Measurements from ENCODE around the gene CNN2.

The CNN2 gene

GRCh38 chr19:1026783-1027649, 608 bp downstream of the CNN2 start:
- DNase-seq (ENCODE audit: low read depth): no peak

GRCh38 chr19:1027650-1028061, 1.2 kb downstream of the CNN2 start:
- no peak for DNase-seq (ENCODE audit: low read depth)

GRCh38 chr19:1028062-1028926, 1.9 kb downstream of the CNN2 start:
- peak; percentile 51 for DNase-seq (ENCODE audit: low read depth)

- no peak for DNase-seq (ENCODE audit: low read depth)
Observed at GRCh38 chr19:1032264-1032867, 6.0 kb downstream of the CNN2 start.

GRCh38 chr19:1035998-1036621, 9.7 kb downstream of the CNN2 start:
- DNase-seq (ENCODE audit: low read depth): no peak

- DNase-seq (ENCODE audit: low read depth): no peak
Observed at GRCh38 chr19:1037621-1038064, 11.2 kb downstream of the CNN2 start.

- no peak for DNase-seq (ENCODE audit: low read depth)
Observed at GRCh38 chr19:1038978-1039645, 12.7 kb downstream of the CNN2 start.

GRCh38 chr19:1039646-1040475, 13.5 kb downstream of the CNN2 start, which contains the start of gene ABCA7:
ABCA7 (plus strand) TSS chr19:1040107; CDS start chr19:1041362, 1,255 bp downstream.
- DNase-seq (ENCODE audit: low read depth): peak; percentile 99

- peak; percentile 88 for DNase-seq (ENCODE audit: low read depth)
Observed at GRCh38 chr19:1040476-1041271, 14.3 kb downstream of the CNN2 start.

GRCh38 chr19:1041272-1041834, 14.9 kb downstream of the CNN2 start:
- DNase-seq (ENCODE audit: low read depth): no peak

GRCh38 chr19:1041835-1042685, 15.7 kb downstream of the CNN2 start:
- DNase-seq (ENCODE audit: low read depth): no peak

GRCh38 chr19:1042689-1043511, 16.5 kb downstream of the CNN2 start:
- no peak for DNase-seq (ENCODE audit: low read depth)

- DNase-seq (ENCODE audit: low read depth): peak; percentile 58
Observed at GRCh38 chr19:1045247-1045603, 18.8 kb downstream of the CNN2 start.

- DNase-seq (ENCODE audit: low read depth): no peak
Observed at GRCh38 chr19:1046117-1046626, 19.8 kb downstream of the CNN2 start.

GRCh38 chr19:1046836-1047695, 20.7 kb downstream of the CNN2 start:
- no peak for DNase-seq (ENCODE audit: low read depth)

GRCh38 chr19:1047696-1048147, 21.3 kb downstream of the CNN2 start:
- no peak for DNase-seq (ENCODE audit: low read depth)

All from T-helper 22 cell (primary cell).